NCI-H1417 treated with DMSO at 0.1 percent for 48 hours (cell line): Measurements from ENCODE around the gene MYO1A.
"Not testable (repeated sequence)": the region's sequence is repeated elsewhere in the genome, so short reads cannot be mapped to it uniquely, and the experiment has no call there.

Experiments used
- DNase-seq: peaks from one replicate; lab custom pipeline; 2025; lab: John Stamatoyannopoulos, UW

MYO1A gene

GRCh38 chr12:56993346-56993745, 56.6 kb downstream of the MYO1A start:
- no peak for DNase-seq

GRCh38 chr12:56991319-56992246, 58.3 kb downstream of the MYO1A start:
- no peak for DNase-seq

GRCh38 chr12:56990648-56991318, 59.1 kb downstream of the MYO1A start:
- no peak for DNase-seq

GRCh38 chr12:56989861-56990610, 59.9 kb downstream of the MYO1A start:
- DNase-seq = no peak

GRCh38 chr12:56988207-56988739, 61.7 kb downstream of the MYO1A start:
- no peak for DNase-seq

- DNase-seq = peak; percentile 16
Measured at GRCh38 chr12:56987551-56988053, 62.3 kb downstream of the MYO1A start.

GRCh38 chr12:56987011-56987410, 62.9 kb downstream of the MYO1A start:
- DNase-seq = no peak

- not testable (repeated sequence) for DNase-seq
Measured at GRCh38 chr12:56985714-56986113, 64.2 kb downstream of the MYO1A start.

- no peak for DNase-seq
Measured at GRCh38 chr12:56983386-56983785, 66.5 kb downstream of the MYO1A start.

- DNase-seq = not testable (repeated sequence)
Measured at GRCh38 chr12:56982578-56983236, 67.2 kb downstream of the MYO1A start.

GRCh38 chr12:56980941-56981530, 68.9 kb downstream of the MYO1A start:
- DNase-seq = no peak

GRCh38 chr12:56980268-56980667, 69.7 kb downstream of the MYO1A start:
- no peak for DNase-seq

- no peak for DNase-seq
Measured at GRCh38 chr12:56979628-56980027, 70.3 kb downstream of the MYO1A start.
